NOMO-1 (cell line): Measurements from ENCODE around the gene TBC1D1.
A peak's percentile ranks its signal among the peaks of the same experiment; 100 is the strongest.
"Not testable (repeated sequence)": the region's sequence is repeated elsewhere in the genome, so short reads cannot be mapped to it uniquely, and the experiment has no call there.

Experiments used
- DNase-seq, 2 experiments: peaks; one replicate each; lab custom pipeline; 2025; ENCODE audit not compliant: unreplicated experiment in 2 of 2; lab: John Stamatoyannopoulos, UW

Gene TBC1D1

DNA sequence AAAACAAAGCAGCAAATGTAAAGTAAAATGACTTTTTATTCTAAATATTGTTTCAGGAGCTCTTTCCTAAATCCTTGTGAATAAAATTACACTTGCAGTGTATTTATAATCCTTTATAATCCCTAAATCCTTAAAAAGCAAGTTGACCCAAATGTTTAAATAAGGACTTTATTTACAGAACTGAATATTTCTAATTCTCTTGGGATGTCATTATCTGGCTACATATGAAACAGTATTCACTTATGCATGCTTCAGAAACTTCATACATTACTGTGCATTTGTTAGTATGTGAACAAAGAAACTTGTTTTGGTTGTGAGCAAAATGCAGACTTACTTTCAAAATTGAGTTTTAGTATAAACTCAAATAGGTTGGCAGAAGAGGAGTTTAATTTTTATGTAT, 118.5 kb downstream of the TBC1D1 start:
- no peak for DNase-seq

DNA sequence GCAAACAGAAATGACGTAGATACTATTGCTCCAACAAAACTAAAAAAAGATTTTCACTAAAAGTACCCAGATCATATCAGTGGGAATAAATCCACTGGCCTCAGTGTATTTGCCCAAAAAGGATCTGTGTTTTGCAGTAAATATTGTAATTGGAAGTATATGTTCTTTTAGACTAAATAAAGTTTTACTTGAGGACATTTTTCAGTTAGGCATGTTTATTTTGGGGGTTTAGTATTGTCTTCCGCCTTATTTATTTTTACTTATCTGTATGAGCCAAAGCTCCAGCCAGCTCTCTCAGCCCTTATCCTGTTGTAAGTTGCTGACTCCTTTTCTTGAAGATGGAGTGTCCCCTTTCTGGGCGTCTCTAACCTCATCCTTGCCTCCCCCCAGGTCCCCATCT, 119.1 kb downstream of the TBC1D1 start:
- no peak for DNase-seq

DNA sequence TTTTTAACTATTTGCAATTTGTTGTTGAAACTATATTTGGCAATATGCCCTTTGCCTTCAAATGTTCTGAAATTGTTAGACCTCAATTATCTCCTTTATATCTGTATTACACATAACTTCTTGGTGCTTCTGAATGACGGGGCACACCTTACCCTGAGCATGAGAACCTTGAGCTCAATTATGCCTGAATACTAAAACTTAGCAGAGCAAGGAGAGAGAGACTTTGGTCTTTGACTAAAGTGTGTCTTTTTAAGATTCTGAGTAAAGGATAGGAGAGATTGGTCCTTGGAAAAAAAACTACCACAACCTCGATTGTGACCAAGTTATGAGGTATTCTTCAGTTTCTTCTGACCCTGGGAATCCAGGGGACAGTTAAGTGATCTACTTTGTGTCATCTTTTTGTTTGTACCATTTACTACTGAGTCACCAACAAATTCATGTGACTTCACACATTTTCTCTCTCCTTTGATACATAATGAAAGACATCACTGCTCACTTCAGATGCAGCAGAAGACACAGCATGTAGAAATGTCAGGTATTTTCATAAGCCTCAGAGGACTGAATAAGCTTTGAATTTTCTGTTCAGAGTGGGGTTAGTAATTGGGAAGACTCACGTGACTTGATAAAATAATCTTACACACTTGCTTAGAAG, 120.8 kb downstream of the TBC1D1 start:
- no peak for DNase-seq

DNA sequence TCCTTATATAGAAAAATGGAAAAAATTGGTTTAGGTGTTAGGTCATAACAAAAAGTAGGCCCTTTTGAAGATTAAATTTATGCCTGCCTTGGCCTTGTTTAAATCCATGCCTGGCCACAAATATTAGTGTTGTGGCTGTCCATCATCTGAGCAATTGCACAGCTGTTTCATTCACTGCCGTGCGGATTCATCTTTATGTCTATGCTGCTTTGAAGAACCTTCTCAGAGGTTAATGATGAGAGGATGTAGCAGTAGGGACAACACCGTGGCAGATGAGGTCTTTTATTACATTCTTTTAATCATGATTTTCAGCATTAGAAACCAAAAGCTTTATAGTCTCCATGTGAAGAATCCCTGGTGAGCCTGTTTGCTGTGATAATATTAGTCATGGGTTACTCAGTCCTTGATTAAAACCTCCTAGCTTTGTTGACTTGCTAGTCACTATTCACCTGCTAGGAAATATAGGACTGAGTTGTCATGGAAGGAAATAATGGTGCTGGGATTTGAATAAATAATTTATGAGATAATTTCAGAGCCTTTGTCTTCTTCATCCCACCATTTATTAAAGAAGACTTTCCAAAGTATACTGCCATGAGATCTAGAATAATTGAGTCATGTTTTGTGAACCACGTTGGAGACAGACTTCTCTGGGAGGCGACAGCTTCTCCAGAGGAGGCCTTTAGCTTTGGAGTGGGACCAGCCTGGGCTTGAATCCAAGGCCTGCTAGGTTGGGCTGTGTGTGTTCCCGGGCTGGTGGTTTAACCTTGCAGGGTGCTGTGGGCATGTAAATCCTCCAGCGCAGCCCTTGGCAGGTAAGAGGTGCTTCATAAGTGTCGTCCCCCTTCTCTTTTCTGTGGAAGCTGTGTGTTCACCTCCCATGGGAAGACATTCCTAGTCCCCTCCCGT, 122.8 kb downstream of the TBC1D1 start:
- DNase-seq, result no peak

DNA sequence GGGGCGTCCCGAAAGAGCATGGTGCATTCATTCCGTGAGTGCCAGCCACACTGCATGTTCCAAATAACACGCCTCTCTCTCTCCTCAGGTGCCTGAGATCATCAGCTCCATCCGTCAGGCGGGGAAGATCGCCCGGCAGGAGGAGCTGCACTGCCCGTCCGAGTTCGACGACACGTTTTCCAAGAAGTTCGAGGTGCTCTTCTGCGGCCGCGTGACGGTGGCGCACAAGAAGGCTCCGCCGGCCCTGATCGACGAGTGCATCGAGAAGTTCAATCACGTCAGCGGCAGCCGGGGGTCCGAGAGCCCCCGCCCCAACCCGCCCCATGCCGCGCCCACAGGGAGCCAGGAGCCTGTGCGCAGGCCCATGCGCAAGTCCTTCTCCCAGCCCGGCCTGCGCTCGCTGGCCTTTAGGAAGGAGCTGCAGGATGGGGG, 123.6 kb downstream of the TBC1D1 start:
- DNase-seq, result no peak

DNA sequence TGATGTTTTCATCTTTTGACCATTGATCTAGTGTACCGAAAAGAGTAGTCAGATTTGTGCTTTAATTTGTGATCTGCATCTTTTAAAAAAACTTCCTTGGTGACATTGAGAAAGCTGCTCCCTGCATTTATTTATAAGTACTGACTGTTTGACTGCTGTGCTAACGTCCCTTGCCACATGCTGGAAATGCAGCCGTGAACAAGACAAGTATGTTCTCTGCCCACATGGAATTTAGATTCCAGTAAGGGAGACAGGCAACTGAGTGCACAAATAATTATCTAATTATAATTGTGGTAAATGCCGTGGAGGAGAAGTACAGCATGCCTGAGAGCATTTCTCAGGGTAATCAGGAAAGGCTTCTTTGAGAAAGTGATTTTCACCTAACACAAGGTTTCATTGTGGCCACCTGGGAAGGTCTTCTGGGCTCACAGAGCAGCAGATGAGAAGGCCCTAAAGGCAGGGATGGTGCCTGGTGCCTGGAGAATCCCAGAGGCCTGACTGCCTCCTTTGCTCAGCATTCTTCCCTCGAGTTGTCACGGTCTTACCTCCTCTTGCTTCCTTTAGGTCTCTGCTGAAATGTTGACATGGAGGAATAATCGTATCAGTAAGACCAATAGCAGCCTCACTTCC, 125.1 kb downstream of the TBC1D1 start:
- no peak for DNase-seq

DNA sequence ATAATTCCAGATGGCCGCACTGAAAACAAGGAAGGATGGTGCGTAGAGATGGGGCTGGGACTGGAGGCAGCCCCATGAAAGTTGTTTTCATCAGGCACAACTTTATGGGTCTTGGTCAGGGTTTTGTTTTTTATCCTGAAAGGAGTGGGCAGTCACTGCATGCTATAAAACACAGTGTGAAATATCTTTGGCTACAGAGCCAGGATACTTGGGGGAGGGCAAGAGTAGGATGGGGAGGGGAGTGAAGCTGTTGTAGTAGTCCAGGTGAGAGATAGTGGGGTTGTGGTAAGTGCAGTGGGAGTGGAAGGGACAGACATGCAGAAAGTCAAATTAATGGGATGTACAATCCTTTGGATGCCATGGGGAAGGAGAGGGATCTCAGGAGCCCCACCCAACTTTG, 125.8 kb downstream of the TBC1D1 start:
- no peak for DNase-seq

DNA sequence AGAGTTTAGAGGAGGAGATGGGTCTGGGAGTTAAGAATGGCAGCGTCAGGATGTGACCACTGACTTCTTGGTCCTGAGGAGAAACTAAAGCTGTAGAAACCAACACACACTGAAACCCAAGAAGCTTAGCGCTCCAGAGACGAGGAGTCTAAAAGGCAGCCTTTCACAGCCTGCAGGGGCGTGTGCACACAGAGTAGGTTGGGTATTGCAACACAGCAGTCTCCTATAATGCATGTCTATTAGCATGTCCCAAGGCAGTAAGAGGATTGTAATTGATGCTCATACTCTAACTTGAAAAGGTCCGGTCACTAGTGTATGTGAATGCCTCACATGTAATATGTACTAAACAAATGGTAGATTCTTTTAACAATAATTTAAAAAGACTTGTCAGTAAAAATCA, 126.7 kb downstream of the TBC1D1 start:
- peak in 1 of 2 experiments; percentile 2 for DNase-seq

DNA sequence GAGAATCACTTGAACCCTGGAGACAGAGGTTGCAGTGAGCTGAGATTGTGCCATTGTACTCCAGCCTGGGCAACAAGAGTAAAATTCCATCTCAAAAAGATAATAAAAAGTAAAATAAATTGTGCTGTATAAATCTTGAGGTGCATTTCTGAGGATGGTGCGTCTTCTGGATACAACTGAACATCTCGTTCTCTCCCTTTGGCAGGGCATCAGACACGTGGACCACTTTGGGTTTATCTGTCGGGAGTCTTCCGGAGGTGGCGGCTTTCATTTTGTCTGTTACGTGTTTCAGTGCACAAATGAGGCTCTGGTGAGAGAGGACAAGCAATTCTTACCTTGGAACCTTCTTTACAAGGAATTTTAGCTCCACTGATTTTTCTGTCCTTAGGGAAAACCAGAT, 129.5 kb downstream of the TBC1D1 start:
- no peak for DNase-seq

DNA sequence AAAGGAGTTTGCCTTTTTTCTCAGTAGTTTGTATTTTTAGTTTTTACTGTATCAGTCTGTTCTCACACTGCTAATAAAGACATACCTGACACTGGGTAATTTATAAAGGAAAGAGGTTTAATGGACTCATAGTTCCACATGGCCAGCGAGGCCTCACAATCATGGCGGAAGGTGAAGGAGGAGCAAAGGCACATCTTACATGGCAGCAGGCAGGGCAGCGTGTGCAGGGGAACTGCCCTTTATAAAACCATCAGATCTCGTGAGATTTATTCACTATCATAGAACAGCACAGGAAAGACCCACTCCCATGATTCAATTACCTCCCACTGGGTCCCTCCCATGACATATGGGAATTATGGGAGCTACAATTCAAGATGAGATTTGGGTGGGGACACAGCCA, 130.1 kb downstream of the TBC1D1 start:
- not testable (repeated sequence) for DNase-seq

DNA sequence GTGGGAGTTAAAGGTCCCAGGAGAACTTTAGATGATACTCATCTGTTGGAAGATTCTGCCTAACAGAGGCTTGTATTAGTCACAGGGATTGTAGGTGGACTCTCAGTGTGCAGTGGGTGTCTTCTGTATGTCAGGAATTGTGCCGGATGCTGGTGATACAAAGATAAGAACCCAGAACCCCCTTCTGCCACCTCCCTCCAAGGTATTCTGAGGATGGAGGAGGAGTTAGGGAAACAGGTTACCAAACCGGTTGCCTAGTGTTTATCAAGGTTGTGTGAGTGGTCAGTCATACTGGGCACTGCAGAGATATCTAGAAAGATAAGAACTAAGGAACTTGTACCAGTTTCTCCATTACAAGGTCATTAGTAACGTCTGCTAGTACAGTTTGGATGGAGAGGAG, 130.9 kb downstream of the TBC1D1 start:
- DNase-seq, result no peak

DNA sequence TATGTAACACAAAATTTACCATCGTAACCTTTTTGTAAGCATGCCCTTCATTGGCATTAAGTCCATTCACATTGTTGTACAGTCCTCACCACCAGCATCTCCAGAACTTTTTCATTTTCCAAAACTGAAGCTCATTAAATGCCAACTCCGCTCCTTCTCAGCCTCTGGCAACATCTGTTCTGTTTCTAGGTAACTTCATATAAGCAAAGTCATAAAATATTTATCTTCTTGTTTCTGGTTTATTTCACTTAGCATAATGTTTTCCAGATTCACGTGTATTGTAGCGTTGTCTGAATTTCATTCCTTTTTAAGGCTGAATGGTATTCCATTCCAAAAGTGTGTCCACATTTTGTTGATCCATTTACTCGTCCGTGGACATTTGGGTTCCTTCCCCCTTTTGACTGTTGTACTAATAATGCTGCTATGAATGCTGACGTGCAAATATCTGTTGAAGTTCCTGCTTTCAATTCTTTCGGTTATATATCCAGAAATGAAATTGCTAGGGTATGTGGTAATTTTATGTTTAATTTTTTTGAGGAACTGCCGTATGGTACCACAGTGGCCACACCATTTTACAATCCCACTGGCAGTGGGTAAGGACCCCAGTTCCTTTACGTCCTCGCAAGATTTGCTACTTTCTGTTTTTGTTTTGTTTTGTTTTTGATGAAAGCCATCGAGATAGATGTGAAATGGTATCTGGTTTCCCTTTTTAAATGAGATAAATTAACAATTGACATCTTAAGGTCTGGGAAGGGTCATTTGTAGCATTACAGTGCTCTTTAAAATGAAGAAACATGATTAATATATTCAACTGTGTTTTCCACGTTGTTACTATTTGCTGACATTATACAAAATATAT, 132.7 kb downstream of the TBC1D1 start:
- DNase-seq, result peak; percentile 20 to 67

DNA sequence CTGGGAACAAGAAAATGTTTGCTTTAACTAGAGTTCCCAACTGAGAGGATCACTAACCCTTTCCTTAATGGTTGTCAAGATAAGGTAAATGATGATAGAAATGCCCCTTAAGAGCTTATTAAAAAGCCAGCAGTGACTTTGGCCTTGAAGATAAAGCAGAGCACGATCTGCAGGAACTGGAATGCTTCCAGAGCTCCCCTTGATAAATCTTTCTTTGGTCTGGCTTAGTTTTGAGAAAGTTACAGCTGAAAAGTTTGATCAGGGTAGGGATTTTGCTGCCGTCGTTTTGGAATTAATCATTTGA, 133.3 kb downstream of the TBC1D1 start:
- no peak for DNase-seq

DNA sequence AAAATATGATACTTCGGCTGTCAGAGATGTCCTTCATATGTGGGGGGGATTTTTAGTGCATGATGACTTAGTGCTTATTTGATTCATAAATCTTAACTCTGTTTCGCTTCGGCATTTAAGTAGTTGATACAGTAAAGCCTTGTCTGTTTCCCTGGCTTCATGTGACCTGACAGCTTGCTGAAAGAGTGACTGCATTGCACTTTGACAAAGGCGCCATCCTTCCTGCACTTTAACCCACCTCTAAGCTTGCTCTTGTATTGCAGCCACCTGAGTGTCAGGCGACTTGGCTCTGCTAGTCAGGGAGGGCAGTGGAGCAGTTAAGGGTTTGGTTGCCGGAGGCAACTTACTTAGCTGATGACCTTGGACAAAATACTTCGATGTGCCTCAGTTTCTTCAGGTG, 134.8 kb downstream of the TBC1D1 start:
- DNase-seq, result no peak

DNA sequence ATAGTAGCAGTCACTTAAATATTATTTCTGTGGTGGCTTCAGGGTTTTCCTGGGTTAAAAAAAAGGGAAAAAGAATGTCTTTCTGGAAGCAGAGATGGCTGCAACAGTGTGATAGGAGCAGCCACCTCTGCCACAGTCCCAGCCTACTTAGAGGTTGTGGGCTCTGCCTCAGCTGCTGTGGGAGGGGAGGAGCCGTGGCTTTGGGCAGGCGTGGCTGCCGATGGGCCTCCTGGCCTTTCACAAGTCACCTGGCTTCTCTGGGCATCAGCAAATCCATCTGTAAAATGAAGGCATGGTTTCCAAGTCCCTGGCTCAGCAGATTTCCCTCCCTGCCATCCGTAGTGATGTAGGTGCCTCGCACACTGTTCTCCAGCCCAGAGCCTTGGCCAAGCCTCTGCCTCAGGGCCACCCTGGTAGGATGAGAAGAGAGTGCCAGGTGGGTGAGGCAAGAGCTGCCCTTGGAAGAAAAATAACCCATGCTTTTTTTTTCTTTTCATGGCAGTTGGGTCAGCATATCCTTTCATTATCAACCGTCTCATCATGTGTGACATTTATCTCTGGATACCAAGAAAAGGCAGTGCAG, 135.4 kb downstream of the TBC1D1 start:
- DNase-seq, result no peak

DNA sequence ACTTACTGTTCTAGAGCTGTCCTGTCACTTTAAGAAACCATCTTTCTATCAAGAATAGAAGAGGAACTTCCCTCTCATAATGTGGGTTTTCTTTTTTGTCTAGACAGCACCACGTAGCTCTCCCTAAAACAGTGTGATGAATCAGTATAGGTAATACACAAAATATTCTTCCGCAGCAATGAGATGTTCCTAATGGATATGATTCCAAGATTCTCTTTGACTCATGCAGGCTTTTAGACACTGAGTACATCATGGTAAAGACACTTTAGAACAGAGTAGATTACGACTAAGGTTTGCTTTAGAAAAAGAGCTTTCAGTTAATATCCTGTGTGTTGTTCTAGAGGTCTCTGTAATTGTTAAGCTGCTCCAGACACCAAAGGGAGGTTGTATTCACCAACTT, 139.1 kb downstream of the TBC1D1 start:
- peak in 1 of 2 experiments; percentile 56 for DNase-seq

DNA sequence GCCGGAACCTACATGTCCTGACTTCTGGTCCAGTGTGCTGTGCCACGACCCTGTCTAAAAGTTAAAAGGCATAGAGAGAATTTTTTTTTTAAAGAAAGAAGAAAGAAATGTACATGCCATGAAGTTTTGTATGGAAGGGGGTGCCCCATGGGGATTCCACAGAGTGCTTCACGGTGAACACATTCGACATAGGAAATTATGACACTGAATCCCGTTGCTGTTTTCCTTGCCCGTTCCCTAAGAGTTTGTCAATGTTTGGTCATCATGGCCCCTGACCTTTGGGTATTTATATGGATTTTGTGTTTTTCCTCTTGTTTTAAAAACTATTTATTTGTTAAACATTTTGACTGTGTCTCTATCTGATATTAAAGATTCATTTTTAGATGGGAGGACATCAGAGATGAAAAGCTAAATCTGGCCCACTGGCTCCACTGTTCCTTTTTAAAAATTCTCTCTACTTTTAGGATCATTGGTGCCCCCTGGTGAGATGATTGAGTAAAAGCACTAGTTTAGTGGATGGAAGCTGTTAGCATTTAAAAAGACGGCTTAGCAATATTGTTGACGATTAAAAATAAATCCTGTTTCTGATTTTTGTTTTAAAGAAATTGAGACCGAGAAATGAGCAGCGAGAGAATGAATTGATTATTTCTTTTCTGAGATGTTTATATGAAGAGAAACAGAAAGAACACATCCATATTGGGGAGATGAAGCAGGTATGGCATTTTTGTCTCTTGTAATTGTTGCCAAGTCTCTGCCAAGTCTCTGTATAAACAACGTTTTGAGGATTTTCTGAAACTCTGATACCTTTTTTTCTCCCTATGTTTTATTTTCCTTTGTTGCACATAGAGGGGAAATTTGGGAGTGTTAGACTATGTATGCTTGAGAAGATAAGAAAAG, 144.3 kb downstream of the TBC1D1 start:
- peak; percentile 24 to 85 for DNase-seq

DNA sequence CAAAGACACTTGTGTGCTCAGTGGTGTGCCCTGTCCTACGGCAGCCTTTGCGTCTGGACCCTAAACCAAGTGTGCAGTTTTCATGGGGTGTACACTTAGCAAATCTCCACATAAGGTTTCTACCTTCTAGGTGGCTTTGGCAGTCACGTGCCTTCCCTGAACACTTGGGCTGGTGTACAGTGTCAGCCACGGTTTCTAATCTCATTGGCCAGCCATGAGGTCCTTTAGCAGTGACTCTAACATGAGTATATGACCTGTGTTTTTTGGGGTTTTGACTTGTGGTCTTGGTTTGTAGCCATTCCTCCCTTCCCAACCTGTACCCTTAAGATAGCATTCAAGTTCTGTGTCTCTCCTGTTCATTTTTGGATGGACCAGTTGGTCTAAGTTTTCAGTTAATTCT, 145.7 kb downstream of the TBC1D1 start:
- DNase-seq, result no peak

DNA sequence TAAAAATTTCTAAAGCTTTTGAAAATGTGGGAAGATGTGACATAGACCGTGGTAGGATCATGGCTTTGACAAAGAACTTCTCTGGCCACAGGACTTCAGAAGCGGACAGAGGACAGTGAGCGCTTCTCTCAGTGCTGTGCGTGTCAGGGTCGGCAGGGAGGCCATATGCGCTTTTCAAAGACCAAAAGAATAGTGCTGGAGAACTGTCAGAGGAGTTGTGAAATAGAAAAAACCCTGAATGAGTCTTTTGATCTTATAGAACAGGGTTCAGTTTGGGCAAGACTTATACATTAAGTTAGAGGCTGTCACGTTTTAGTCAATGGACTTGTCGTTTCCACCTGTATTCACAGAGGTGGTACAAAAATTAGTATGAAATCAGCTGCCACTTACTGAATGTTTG, 146.7 kb downstream of the TBC1D1 start:
- DNase-seq, result no peak

DNA sequence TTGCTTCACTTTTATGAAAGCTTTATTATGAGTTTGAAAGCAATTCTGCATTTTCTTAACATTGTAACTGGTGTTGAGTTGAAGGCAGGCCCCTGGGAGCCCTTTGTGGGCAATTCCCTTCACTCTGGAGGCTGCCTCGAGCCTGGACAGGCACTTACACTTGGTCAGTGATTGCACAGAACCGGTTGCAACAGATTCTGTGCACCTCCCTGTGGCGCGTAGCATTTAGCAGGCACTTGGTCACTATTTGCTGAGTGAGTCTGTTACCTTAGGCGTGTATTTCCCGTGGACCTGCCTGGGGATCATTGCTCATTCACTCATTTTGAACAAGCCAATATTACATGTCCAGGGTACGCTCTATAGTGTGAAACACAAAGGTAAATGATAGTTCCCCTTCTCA, 149.7 kb downstream of the TBC1D1 start:
- no peak for DNase-seq
